ENCODE results near the gene ATP6V0D1.
"Not testable (repeated sequence)": the region's sequence is repeated elsewhere in the genome, so short reads cannot be mapped to it uniquely, and the experiment has no call there.

Gene ATP6V0D1

DNA sequence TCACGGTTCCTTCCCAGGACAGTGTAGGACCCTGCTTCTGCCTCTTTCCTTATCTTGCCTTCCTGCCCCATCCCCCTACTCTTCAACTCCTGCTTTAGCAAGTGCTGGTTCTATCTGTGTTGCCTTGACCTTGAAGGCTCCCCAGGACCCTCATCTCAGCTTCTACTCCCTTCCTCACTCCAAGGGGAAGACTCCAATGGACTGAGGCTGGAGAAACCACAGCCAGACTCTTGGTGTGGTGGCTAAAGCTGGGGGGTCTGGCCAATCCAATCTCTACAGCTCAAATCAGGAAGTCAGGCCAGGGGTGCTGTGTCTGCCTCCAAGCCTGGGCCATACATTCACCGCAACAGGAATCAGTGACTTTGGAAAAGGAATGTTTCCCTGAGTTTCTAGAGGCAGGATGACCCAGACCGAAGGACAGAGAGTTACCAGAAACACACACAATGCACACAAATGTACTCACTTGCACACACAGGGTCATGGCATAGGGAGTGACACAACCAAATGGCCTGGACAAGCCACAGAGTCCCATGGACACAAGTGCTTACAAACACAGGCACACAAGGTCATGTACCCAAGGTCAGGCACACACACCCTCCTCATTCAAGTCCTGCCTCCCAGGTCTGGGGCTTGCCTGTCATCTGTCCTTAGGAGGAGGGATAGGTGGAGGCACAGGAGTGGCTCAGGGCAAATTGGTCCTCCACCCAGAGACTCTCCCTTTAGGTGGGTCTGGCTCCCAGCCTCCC is 51.7 kb downstream of the ATP6V0D1 start:
- DNase-seq (ENCODE audit: low spot score), result no peak

- peak; percentile 73 for DNase-seq (ENCODE audit: low spot score)
These were observed 52.7 kb downstream of the ATP6V0D1 start for GRCh38 chr16:67428146-67428731.

DNA sequence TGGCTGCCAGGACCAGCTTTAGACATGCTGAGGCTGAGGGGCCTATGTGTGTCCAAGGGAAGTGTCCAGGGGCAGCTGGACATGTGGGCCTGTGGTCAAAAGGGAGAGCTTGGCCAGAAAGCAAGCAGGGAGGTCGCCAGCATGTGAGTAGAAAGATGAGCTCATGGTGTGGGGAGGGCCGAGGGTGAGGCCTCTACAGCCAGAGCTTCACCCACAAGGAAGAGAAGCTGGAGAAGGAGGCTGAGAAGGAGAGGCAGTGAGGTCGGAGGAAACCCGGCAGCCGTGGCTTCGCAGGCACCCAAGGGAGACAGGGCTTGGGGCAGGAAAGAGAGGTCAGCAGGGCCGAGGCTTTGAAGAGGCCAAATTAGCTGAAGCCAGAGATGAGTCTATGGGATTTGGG is 54.0 kb downstream of the ATP6V0D1 start:
- no peak for DNase-seq (ENCODE audit: low spot score)

GRCh38 chr16:67426022-67426421 is 54.9 kb downstream of the ATP6V0D1 start:
- no peak for DNase-seq (ENCODE audit: low spot score)

DNA sequence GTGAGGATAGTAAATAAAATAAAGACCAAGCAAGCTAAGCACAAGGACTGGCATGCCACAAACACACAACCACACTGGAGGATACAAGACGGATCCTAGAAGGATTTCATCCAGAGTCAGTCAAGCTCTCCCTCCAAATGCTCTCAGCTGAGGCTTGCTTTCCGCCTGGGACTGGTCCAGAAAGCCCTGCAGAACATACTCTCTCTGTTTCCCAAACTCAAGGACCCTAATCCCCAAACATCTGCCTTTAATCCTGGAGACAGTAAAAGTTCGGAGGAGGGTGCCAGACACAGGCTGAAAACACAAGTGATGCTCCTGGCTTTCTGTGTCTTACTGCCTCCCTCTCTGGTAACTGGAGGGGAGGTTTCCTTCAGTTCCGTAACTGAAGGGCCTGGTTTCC is 55.4 kb downstream of the ATP6V0D1 start:
- no peak for DNase-seq (ENCODE audit: low spot score)

- DNase-seq (ENCODE audit: low spot score), result no peak
These were observed 55.9 kb downstream of the ATP6V0D1 start for GRCh38 chr16:67425061-67425460.

GRCh38 chr16:67424261-67424615 is 56.7 kb downstream of the ATP6V0D1 start:
- no peak for DNase-seq (ENCODE audit: low spot score)

DNA sequence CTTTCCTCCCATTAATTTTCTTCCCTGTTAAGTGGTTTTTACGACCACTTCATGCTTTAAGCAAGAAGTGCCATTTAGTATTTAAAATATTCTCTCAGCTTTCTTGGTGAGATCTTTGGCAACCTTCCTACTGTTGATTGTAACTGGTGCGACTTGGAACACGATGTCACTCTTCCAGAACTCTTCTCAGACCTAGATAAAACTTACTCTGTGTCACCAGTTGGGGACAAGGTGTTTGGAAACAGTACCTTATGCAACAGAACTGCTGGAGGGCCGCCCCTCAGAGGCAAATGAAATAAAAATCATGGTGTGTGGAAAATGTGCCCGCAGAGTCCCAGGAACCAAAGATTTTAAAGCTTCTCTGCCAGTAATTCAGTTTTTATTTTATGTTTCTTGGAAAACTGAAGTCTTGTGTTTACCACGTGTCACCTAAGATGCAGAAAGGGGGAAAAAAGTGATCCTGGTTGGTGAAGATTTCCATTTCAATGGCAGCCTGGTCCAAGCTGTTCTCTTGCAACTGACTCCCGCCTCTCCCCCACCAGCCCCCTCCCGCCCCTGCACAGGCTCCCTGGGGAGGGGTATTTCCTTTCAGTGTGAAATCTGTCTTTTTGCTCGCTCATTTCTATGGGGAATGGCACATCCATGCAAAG is 57.2 kb downstream of the ATP6V0D1 start:
- no peak for DNase-seq (ENCODE audit: low spot score)

GRCh38 chr16:67423015-67423414 is 57.9 kb downstream of the ATP6V0D1 start:
- no peak for DNase-seq (ENCODE audit: low spot score)

- DNase-seq (ENCODE audit: low spot score), result no peak
These were observed 59.9 kb downstream of the ATP6V0D1 start for GRCh38 chr16:67421030-67421429.

GRCh38 chr16:67419931-67420330 is 61.0 kb downstream of the ATP6V0D1 start:
- DNase-seq (ENCODE audit: low spot score), result no peak

DNA sequence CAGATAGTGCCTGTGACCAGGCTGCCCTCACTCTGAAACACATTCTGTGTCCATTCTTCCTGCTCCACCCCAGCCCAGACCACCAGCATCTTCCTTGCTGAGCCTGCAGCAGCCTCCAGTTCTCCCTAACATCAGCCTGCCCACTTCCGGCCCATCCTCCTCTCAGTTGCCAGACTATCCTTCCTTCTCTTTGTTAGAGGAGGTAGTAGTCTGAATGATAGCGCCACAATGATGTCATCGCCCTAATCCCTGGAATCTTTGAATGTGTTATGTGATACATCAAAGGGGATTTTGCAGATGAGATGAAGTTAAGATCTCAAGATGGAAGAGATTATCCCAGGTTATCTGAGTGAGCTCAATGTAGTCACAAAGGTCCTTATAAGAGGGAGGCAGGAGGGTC is 61.5 kb downstream of the ATP6V0D1 start:
- DNase-seq (ENCODE audit: low spot score), result no peak

- DNase-seq (ENCODE audit: low spot score), result no peak
These were observed 63.5 kb downstream of the ATP6V0D1 start for GRCh38 chr16:67417333-67418061.

DNA sequence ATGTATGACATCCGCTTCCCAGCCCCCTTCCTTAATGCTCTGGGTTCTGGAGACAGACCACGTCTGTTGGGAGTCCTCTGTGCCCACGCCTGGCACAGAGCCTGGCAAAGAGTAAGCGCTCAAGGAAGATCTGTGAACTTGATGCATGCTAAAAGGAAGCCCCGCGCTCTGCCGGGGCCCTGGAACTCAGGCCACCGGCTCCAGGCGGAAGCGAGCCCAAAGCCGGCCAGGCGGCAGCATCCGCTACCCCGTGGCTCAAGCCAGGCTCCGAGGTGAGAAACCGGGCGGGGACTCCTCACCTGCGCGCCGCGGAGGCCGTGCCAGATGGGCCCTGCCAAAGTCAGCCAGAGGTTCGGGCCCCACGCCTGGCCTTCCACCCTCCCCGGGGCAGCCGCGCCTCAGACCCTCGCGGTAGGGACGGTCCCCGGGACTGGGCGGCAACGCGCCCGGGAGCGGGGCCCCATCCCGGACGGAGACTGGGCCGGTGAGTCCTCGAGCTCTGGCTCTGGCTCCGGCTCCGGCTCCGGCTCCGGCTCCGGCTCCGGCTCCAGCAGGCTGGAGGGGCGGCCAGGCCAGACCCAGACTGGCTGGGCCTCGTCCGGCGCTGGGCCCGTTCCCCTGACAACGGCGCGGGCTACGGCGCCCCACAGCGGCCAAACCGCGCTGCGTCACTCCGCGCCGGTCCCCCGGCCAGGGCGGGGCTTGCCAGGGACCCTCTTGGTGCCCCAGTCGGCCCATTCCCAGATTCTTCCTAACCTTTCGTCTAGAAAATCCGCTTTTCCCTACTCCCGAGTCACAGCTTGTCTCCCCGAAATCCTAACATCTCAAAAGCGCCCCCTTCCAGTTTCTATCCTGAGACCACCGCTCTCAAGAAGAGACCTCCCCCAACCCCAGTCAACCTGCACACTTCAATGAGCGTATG is 64.8 kb downstream of the ATP6V0D1 start, which contains the start of gene ZDHHC1:
TSS of gene ZDHHC1 (minus strand) at position 606 of the 922 bp plus-strand sequence. CDS start 8,702 bp downstream, outside the sequence.
- no peak for DNase-seq (ENCODE audit: low spot score)

DNA sequence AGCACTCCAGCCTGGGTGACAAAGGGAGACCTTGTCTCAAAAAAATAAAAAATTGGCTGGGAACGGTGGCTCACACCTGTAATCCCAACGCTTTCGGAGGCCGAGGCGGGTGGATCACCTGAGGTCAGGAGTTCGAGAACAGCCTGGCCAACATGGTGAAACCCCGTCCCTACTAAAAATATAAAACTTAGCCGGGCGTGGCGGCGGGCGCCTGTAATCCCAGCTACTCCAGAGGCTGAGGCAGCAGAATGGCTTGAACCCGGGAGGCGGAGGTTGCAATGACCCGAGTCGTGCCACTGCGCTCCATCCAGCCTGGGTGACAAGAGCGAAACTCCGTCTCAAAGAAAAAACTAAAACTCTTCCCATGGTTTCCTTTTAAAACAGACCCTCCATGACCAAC is 65.5 kb downstream of the ATP6V0D1 start:
- DNase-seq (ENCODE audit: low spot score), result not testable (repeated sequence)

DNA sequence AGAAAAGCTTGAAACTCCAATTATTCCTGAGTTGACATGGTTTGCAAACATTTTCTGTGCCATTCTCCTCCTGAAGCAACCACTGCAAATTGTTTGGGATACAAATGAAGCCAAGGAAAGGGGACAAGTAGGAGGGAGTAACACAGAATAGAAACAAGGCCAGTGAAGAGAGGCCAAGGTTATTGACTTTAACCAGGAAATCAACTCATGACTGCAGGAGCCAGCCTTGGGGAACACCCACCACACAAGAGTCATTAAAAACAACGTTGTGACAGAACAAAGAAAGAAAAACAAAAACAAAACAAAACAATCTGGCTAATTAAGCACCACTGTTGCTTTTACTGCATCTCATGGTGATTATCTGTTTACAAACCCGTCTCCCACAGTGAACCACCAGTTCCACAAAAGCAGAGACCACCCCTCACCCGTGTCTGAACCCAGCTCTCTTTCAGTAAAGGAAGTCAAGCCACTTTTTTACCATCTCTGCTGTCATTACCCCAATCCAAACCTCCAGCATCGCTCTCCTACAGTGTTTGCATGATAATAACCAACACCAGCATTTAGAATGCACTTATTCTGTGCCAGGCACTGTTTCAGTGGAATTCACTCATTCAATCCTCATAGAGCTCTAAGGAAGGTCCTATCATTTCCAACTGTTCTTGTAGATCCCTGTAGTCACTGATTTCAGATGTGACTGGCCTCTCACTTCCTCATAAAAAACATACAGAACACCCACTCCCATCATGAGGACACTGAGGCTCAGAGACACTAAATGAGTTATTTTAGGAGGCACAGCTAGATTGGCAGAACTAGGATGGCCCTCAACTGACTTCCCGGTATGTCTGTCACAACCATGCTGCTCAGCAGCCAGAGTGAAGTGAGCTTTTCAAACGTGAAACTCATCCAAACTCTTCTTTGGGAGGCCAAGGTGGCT is 66.7 kb downstream of the ATP6V0D1 start:
- no peak for DNase-seq (ENCODE audit: low spot score)

DNA sequence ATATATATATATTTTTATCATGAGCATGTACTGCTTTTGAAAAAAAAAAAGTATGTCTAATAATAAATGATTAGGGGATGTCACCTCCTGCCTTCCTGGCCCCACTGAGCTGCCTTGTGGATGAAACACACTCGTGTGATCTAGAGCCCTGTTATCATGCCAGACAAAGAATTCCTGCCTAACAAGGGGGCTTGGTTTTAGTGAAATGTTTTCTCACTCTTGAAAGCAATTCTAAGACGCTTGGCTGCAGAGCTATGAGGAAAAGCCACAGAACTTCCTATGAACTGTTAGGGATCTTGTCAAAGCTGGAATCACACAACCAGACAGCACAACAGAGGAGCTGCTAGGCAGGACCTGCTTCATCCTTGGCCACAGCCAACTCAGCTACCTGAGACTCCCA is 68.7 kb downstream of the ATP6V0D1 start:
- DNase-seq (ENCODE audit: low spot score), result no peak

- no peak for DNase-seq (ENCODE audit: low spot score)
These were observed 69.6 kb downstream of the ATP6V0D1 start for GRCh38 chr16:67411339-67411738.

GRCh38 chr16:67409631-67410030 is 71.3 kb downstream of the ATP6V0D1 start:
- no peak for DNase-seq (ENCODE audit: low spot score)

DNA sequence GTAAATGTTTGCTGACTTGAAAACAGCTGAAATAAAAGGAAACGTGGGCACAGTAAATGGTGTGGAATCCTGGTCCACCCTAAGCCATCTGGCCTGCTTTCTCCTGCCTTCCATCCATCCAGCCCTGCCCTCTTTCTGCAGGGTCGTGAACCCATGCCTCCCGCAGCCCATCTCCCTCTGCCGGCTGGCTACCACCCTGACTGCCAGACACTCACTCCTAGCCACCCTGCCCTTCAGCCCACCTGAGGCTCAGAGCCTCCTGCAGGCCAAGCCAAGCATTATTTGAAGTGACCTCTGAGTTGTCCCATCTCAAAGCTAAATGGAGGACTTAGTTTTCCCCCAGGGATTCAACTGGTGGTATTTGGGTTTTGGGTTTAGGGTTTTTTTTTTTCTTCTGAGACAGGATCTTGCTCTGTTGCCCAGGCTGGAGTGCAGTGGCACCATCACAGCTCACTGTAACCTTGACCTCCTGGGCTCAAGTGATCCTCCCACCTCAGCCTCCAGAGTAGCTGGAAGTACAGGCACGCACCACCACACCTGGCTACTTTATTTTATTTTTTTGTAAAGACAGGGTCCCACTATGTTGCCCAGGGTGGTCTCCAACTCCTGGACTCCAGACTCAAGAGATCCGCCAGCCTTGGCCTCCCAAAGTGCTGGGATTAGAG is 73.0 kb downstream of the ATP6V0D1 start:
- no peak for DNase-seq (ENCODE audit: low spot score)
